ES-I3 (cell line): ENCODE results near the gene HSD17B2.
"Not testable (repeated sequence)": the region's sequence is repeated elsewhere in the genome, so short reads cannot be mapped to it uniquely, and the experiment has no call there.

Source experiments
- H3K36me3 ChIP-seq: 2 replicates; pipeline ENCODE4 v1.6.1; 2013; ENCODE audit warnings: mild to moderate bottlenecking, low read length, control low read depth, moderate library complexity; ENCODE audit not compliant: insufficient read depth
- H3K4me1 ChIP-seq: 2 replicates; pipeline ENCODE4 v1.6.1; 2013; ENCODE audit warnings: mild to moderate bottlenecking, control low read depth, low read length; ENCODE audit not compliant: insufficient read depth
- H3K9ac ChIP-seq: 2 replicates; pipeline ENCODE4 v1.6.1; 2013; ENCODE audit warnings: low read depth, mild to moderate bottlenecking, low read length, moderate library complexity
- H3K9me3 ChIP-seq: 2 replicates; pipeline ENCODE4 v1.6.1; 2013; ENCODE audit warnings: mild to moderate bottlenecking, low read length, moderate library complexity; ENCODE audit not compliant: control insufficient read depth, insufficient read depth

Gene HSD17B2

GRCh38 chr16:82093666-82094300 lies 58.7 kb downstream of the HSD17B2 start:
- Histone ChIP-seq H3K4me1 (peaks cover 20% of the 10 kb centered on the region), H3K9ac (no peak overlapping the region), H3K9me3 (no peaks in the 10 kb centered on the region), H3K36me3 (no peaks in the 10 kb centered on the region)

GRCh38 chr16:82094942-82095540 lies 60.0 kb downstream of the HSD17B2 start:
- Histone ChIP-seq H3K9ac (no peak overlapping the region), H3K36me3 (no peaks in the 10 kb centered on the region), H3K4me1 (peaks cover 20% of the 10 kb centered on the region), H3K9me3 (no peaks in the 10 kb centered on the region)

- no peaks in the 10 kb centered on the region for H3K36me3 ChIP-seq
- H3K9ac ChIP-seq = no peak overlapping the region
- no peaks in the 10 kb centered on the region for H3K9me3 ChIP-seq
- H3K4me1 ChIP-seq = peaks cover 12% of the 10 kb centered on the region
Measured at GRCh38 chr16:82096641-82097040, 61.6 kb downstream of the HSD17B2 start.

- no peak overlapping the region for H3K9ac ChIP-seq
- H3K36me3 ChIP-seq = no peaks in the 10 kb centered on the region
- H3K9me3 ChIP-seq = no peaks in the 10 kb centered on the region
- no peaks in the 10 kb centered on the region for H3K4me1 ChIP-seq
Measured at GRCh38 chr16:82105107-82105506, 70.1 kb downstream of the HSD17B2 start.

GRCh38 chr16:82108100-82108499 lies 73.0 kb downstream of the HSD17B2 start:
- no peaks in the 10 kb centered on the region for H3K36me3 ChIP-seq
- no peaks in the 10 kb centered on the region for H3K9me3 ChIP-seq
- no peaks in the 10 kb centered on the region for H3K4me1 ChIP-seq
- no peak overlapping the region for H3K9ac ChIP-seq

DNA sequence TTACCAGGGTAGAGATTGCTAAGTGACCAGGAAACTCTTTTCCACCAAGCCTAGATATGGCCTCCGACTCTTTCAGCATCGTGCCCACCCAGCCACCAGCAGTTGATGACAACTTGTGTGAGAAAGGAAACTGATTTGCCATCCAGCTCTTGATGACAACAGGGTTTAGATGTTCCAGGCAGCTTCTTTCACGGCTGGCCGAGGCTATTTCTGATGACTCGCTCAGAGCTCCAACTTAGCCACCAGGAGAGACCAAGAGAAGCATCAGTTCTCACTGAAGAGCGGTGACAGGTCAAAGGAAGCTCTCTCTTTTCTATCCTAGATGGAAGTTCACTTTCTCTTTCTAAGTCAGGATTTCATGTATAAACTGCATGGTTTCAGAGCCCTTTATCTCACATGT lies 73.7 kb downstream of the HSD17B2 start:
- no peaks in the 10 kb centered on the region for H3K4me1 ChIP-seq
- H3K9ac ChIP-seq = no peak overlapping the region
- no peaks in the 10 kb centered on the region for H3K36me3 ChIP-seq
- H3K9me3 ChIP-seq = no peaks in the 10 kb centered on the region

DNA sequence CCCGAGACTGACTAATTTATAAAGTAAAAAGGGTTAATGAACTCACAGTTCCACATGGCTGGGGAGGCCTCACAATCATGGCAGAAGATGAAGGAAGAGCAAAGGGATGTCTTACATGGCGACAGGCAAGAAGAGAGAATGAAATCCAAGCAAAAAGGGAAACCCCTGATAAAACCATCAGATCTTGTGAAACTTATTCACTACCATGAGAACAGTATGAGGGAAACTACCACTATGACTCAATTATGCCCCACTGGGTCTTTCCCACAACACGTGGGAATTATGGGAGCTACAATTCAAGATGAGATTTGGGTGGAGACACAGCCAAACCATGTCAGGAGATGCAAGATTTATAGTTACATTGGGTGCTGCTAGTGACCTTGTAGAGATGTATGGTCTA lies 74.2 kb downstream of the HSD17B2 start:
- H3K9me3 ChIP-seq, H3K4me1 ChIP-seq, H3K9ac ChIP-seq, H3K36me3 ChIP-seq: not testable (repeated sequence)

GRCh38 chr16:82111944-82112343 lies 76.9 kb downstream of the HSD17B2 start:
- Histone ChIP-seq H3K4me1 (no peaks in the 10 kb centered on the region), H3K9me3 (no peaks in the 10 kb centered on the region), H3K9ac (no peak overlapping the region), H3K36me3 (no peaks in the 10 kb centered on the region)

- Histone ChIP-seq H3K9me3 (no peaks in the 10 kb centered on the region), H3K36me3 (no peaks in the 10 kb centered on the region), H3K9ac (no peak overlapping the region), H3K4me1 (no peaks in the 10 kb centered on the region)
Measured at GRCh38 chr16:82113741-82114140, 78.7 kb downstream of the HSD17B2 start.

DNA sequence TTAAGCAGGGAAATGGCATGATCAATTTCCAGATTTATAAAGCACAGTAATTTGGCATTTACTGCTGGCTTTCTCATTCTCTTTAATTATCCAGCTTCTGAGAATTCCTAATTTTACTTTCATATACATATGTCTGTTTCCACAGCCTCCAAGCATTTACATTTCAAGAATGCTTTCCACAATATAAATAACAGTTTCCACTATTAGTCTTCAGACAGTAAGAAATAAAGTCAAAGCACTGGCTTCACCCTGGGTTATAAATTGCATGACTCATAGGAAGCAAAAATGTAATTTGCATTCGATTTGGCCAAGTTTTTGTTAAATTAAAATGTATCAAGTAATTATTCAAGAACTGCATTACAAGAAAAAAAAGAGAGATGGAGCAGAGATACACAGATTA lies 81.5 kb downstream of the HSD17B2 start:
- H3K9ac ChIP-seq = no peak overlapping the region
- H3K36me3 ChIP-seq = no peaks in the 10 kb centered on the region
- H3K9me3 ChIP-seq = no peaks in the 10 kb centered on the region
- no peaks in the 10 kb centered on the region for H3K4me1 ChIP-seq

- Histone ChIP-seq H3K9me3 (no peaks in the 10 kb centered on the region), H3K4me1 (no peaks in the 10 kb centered on the region), H3K9ac (no peak overlapping the region), H3K36me3 (no peaks in the 10 kb centered on the region)
Measured at GRCh38 chr16:82118749-82119148, 83.7 kb downstream of the HSD17B2 start.

GRCh38 chr16:82119405-82119804 lies 84.4 kb downstream of the HSD17B2 start:
- H3K9ac ChIP-seq = no peak overlapping the region
- no peaks in the 10 kb centered on the region for H3K9me3 ChIP-seq
- H3K4me1 ChIP-seq = no peaks in the 10 kb centered on the region
- no peaks in the 10 kb centered on the region for H3K36me3 ChIP-seq

DNA sequence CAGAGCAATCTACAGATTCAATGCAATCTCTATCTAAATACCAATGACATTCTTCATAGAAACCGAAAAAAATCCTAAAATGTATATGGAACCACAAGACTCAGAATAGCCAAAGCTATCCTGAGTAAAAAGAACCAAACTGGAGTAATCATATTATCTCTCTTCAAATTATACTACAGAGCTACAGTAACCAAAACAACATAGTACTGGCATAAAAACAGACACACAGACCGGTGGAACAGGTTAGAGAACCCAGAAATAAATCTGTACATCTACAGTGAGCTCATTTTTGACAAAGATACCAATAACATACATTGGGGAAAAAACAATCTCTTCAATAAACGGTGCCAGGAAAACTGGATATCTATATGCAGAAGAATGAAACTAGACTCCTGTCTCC lies 89.6 kb downstream of the HSD17B2 start:
- H3K9ac ChIP-seq = no peak overlapping the region
- no peaks in the 10 kb centered on the region for H3K9me3 ChIP-seq
- H3K36me3 ChIP-seq = no peaks in the 10 kb centered on the region
- no peaks in the 10 kb centered on the region for H3K4me1 ChIP-seq

GRCh38 chr16:82129881-82130280 lies 94.8 kb downstream of the HSD17B2 start:
- H3K4me1 ChIP-seq = no peaks in the 10 kb centered on the region
- no peaks in the 10 kb centered on the region; the same call in 1 of the 2 replicates for H3K9me3 ChIP-seq
- H3K9ac ChIP-seq = no peak overlapping the region
- H3K36me3 ChIP-seq = no peaks in the 10 kb centered on the region; the same call in 1 of the 2 replicates

- H3K36me3 ChIP-seq = no peaks in the 10 kb centered on the region; the same call in 1 of the 2 replicates
- H3K4me1 ChIP-seq = no peaks in the 10 kb centered on the region
- H3K9me3 ChIP-seq = no peaks in the 10 kb centered on the region; the same call in 1 of the 2 replicates
- H3K9ac ChIP-seq = no peak overlapping the region
Measured at GRCh38 chr16:82133798-82134197, 98.7 kb downstream of the HSD17B2 start.
